Breast epithelium (tissue), 4 donors: ENCODE results near the gene GPC6. TPM values are rescaled to one million over a fixed set of nuclear protein-coding genes. Genes with fewer than 3 reads are reported as not detected.

Experiments
- DNase-seq, 2 donors: peaks; one replicate each; pipeline ENCODE4 v3.0.0-alpha.2; 2019; ENCODE audit warnings: low spot score in 2 of 2
- H3K27ac ChIP-seq, 2 donors: fragments of 200-600 bp; sonication (generic) in 1 of 2; one replicate each; pipeline ENCODE4 v1.5.1; 2016 to 2019; ENCODE audit warnings: mild to moderate bottlenecking in 1 of 2
- H3K27me3 ChIP-seq, 2 donors: fragments of 200-600 bp; sonication (generic) in 1 of 2; one replicate each; pipeline versions ENCODE4 v1.5.1 to v1.6.0; 2017 to 2019; ENCODE audit warnings: control low read depth in 1 of 2, mild to moderate bottlenecking in 1 of 2
- H3K36me3 ChIP-seq: fragments of 200-600 bp; one replicate; pipeline ENCODE4 v1.5.1; 2019
- H3K4me1 ChIP-seq, 2 donors: fragments of 200-600 bp; sonication (generic); one replicate each; pipeline ENCODE4 v1.5.1; 2016 to 2019; ENCODE audit warnings: control low read depth in 1 of 2
- H3K4me3 ChIP-seq, 3 donors: fragments of 200-600 bp; sonication (generic); 1 replicate in 2 of 3; 2 replicates in 1 of 3; pipeline ENCODE4 v1.5.1; 2016 to 2019; ENCODE audit warnings: mild to moderate bottlenecking in 3 of 3, moderate library complexity in 2 of 3
- H3K9me3 ChIP-seq, 2 donors: fragments of 200-600 bp; sonication (generic) in 1 of 2; one replicate each; pipeline ENCODE4 v1.5.1; 2016 to 2019; ENCODE audit warnings: control low read depth in 1 of 2
- CTCF ChIP-seq, 3 donors: fragments of 450-650 bp; IDR thresholded peaks; one replicate each; pipeline ENCODE4 v1.5.1; 2016 to 2017; ENCODE audit warnings: antibody characterized with exemption in 3 of 3, mild to moderate bottlenecking in 3 of 3, moderate library complexity in 3 of 3
- POLR2A ChIP-seq: fragments of 450-650 bp; IDR thresholded peaks from one replicate; pipeline ENCODE4 v1.6.1; 2016; ENCODE audit warnings: antibody characterized with exemption, mild to moderate bottlenecking, moderate library complexity
- POLR2AphosphoS5 ChIP-seq, 3 donors: sonication (generic); formaldehyde crosslinking; IDR thresholded peaks; one replicate each; pipeline ENCODE4 v1.6.1; 2017; ENCODE audit warnings: antibody characterized with exemption in 3 of 3
- intact Hi-C: fragments of 100-400 bp; cut with DNase I; formaldehyde crosslinking; loops from one replicate; pipeline ENCODE4 v1.15.1; 2023; ENCODE audit warnings: low total_unique reads
- total RNA-seq, 3 donors: library from RNA; depleted of rRNA; stranded (reverse); fragments of >200 nt; gene quantifications; one replicate each; pipeline ENCODE4 v1.1.0, GENCODE V29; 2016

GPC6 gene
- total RNA-seq, 3 donors from 2014 or later: 3.5 to 44.0 (median 4.9) TPM

- Histone ChIP-seq H3K27ac (no peak overlapping the region), H3K9me3 (no peaks in the 10 kb centered on the region), H3K36me3 (no peaks in the 10 kb centered on the region), H3K27me3 (no peaks in the 10 kb centered on the region), H3K4me3 (peak overlapping the region in 1 of 3 donors; percentile 1), H3K4me1 (no peaks in the 10 kb centered on the region)
- TF ChIP-seq CTCF (IDR thresholded peaks at IDR 0.05) (no peak), POLR2A (no peak), POLR2AphosphoS5 (IDR thresholded peaks at IDR 0.05) (no peak)
- no peak for DNase-seq
- intact Hi-C loops: no loop called here
These were observed 1102.7 kb downstream of the GPC6 start for GRCh38 chr13:94329277-94329676.

GRCh38 chr13:94329754-94330551 lies 1103.3 kb downstream of the GPC6 start:
- no peak for TF ChIP-seq POLR2AphosphoS5 (IDR thresholded peaks at IDR 0.05)
- no peak for TF ChIP-seq POLR2A
- no peak for TF ChIP-seq CTCF (IDR thresholded peaks at IDR 0.05)
- DNase-seq: no peak
- Histone ChIP-seq H3K36me3 (no peaks in the 10 kb centered on the region), H3K27ac (no peak overlapping the region), H3K4me1 (no peaks in the 10 kb centered on the region), H3K27me3 (no peaks in the 10 kb centered on the region), H3K4me3 (no peak overlapping the region), H3K9me3 (no peaks in the 10 kb centered on the region)
- intact Hi-C loops: no loop called here

GRCh38 chr13:94330552-94331071 lies 1104.0 kb downstream of the GPC6 start:
- TF ChIP-seq POLR2AphosphoS5 (IDR thresholded peaks at IDR 0.05) (no peak), POLR2A (no peak), CTCF (IDR thresholded peaks at IDR 0.05) (no peak)
- intact Hi-C loops: no loop called here
- H3K27me3 ChIP-seq: no peaks in the 10 kb centered on the region
- H3K27ac ChIP-seq: no peak overlapping the region
- DNase-seq: no peak
- H3K4me3 ChIP-seq: no peak overlapping the region
- no peaks in the 10 kb centered on the region for H3K36me3 ChIP-seq
- H3K4me1 ChIP-seq: no peaks in the 10 kb centered on the region
- H3K9me3 ChIP-seq: no peaks in the 10 kb centered on the region

GRCh38 chr13:94331281-94331680 lies 1104.7 kb downstream of the GPC6 start:
- DNase-seq: no peak
- intact Hi-C loops: no loop called here
- Histone ChIP-seq H3K4me3 (no peak overlapping the region), H3K9me3 (no peaks in the 10 kb centered on the region), H3K4me1 (no peaks in the 10 kb centered on the region), H3K36me3 (no peaks in the 10 kb centered on the region), H3K27me3 (no peaks in the 10 kb centered on the region), H3K27ac (no peak overlapping the region)
- no peak for TF ChIP-seq CTCF (IDR thresholded peaks at IDR 0.05)
- TF ChIP-seq POLR2AphosphoS5 (IDR thresholded peaks at IDR 0.05): no peak
- no peak for TF ChIP-seq POLR2A

GRCh38 chr13:94332359-94333096 lies 1105.9 kb downstream of the GPC6 start:
- Histone ChIP-seq H3K9me3 (no peaks in the 10 kb centered on the region), H3K27ac (no peak overlapping the region), H3K27me3 (no peaks in the 10 kb centered on the region), H3K4me1 (no peaks in the 10 kb centered on the region), H3K36me3 (no peaks in the 10 kb centered on the region), H3K4me3 (no peak overlapping the region)
- no peak for DNase-seq
- TF ChIP-seq POLR2AphosphoS5 (IDR thresholded peaks at IDR 0.05) (no peak), CTCF (IDR thresholded peaks at IDR 0.05) (no peak), POLR2A (no peak)
- intact Hi-C loops: no loop called here
